ENCODE measurements around the gene SULT1C3.

DNA sequence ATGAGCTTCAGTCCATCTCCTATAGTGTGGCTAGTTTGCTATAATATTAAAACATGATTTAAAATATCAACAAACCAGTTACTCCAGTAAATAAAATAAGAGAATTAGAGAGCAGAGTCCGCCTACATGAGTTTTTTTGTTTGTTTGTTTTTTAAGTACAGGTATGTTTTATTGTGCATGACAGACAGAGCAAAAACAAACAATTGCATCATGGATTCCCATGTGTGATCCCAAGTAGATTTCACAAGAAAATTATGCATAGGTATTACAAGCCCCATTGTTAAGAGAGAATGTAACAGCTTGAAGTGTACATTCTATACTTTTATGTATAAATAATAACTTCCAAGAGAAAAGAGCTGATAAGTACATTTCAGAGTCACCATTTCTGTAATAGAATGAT lies 21.0 kb downstream of the SULT1C3 start:
- TF ChIP-seq, protein P1, sequence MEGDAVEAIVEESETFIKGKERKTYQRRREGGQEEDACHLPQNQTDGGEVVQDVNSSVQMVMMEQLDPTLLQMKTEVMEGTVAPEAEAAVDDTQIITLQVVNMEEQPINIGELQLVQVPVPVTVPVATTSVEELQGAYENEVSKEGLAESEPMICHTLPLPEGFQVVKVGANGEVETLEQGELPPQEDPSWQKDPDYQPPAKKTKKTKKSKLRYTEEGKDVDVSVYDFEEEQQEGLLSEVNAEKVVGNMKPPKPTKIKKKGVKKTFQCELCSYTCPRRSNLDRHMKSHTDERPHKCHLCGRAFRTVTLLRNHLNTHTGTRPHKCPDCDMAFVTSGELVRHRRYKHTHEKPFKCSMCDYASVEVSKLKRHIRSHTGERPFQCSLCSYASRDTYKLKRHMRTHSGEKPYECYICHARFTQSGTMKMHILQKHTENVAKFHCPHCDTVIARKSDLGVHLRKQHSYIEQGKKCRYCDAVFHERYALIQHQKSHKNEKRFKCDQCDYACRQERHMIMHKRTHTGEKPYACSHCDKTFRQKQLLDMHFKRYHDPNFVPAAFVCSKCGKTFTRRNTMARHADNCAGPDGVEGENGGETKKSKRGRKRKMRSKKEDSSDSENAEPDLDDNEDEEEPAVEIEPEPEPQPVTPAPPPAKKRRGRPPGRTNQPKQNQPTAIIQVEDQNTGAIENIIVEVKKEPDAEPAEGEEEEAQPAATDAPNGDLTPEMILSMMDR (IDR thresholded peaks at IDR 0.05; ENCODE audit: insufficient read depth, low read length), result no peak
- no peak for TF ChIP-seq GABPA (IDR thresholded peaks at IDR 0.05; ENCODE audit: low read depth)
- TF ChIP-seq, protein P2, sequence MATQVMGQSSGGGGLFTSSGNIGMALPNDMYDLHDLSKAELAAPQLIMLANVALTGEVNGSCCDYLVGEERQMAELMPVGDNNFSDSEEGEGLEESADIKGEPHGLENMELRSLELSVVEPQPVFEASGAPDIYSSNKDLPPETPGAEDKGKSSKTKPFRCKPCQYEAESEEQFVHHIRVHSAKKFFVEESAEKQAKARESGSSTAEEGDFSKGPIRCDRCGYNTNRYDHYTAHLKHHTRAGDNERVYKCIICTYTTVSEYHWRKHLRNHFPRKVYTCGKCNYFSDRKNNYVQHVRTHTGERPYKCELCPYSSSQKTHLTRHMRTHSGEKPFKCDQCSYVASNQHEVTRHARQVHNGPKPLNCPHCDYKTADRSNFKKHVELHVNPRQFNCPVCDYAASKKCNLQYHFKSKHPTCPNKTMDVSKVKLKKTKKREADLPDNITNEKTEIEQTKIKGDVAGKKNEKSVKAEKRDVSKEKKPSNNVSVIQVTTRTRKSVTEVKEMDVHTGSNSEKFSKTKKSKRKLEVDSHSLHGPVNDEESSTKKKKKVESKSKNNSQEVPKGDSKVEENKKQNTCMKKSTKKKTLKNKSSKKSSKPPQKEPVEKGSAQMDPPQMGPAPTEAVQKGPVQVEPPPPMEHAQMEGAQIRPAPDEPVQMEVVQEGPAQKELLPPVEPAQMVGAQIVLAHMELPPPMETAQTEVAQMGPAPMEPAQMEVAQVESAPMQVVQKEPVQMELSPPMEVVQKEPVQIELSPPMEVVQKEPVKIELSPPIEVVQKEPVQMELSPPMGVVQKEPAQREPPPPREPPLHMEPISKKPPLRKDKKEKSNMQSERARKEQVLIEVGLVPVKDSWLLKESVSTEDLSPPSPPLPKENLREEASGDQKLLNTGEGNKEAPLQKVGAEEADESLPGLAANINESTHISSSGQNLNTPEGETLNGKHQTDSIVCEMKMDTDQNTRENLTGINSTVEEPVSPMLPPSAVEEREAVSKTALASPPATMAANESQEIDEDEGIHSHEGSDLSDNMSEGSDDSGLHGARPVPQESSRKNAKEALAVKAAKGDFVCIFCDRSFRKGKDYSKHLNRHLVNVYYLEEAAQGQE (IDR thresholded peaks at IDR 0.05; ENCODE audit: insufficient replicate concordance, low read depth), result no peak
- no peak for TF ChIP-seq POLR2AphosphoS5 (IDR thresholded peaks at IDR 0.05; ENCODE audit: low read depth)
